SK-N-SH (cell line): ENCODE data around the gene KREMEN2. TPM values are rescaled to one million over a fixed set of nuclear protein-coding genes. Genes with fewer than 3 reads are reported as not detected.

Source experiments
- CTCF ChIA-PET: fragments of 300-600, 350-600 bp; formaldehyde crosslinking; extraction: SDS; loops from one replicate; lab custom pipeline; 2021; lab: Yijun Ruan, JAX
- POLR2A ChIA-PET: fragments of 350-600 bp; sonication (Branson Sonifier 250); formaldehyde crosslinking; extraction: SDS; loops from one replicate; lab custom pipeline; 2020; ENCODE audit warnings: antibody characterized with exemption, inconsistent platforms; lab: Yijun Ruan, JAX
- DNase-seq: peaks from one replicate; pipeline ENCODE4 v3.0.0; 2012
- H2AFZ ChIP-seq: fragments of 200-600 bp; sonication (generic); 2 replicates; pipeline ENCODE4 v1.8.1; 2016; ENCODE audit warnings: antibody characterized with exemption, mild to moderate bottlenecking, low read depth
- H3F3A ChIP-seq: fragments of 200-600 bp; sonication (generic); replicated peaks from 2 replicates; pipeline ENCODE3; 2016; ENCODE audit warnings: antibody characterized with exemption, mild to moderate bottlenecking; ENCODE audit not compliant: insufficient read depth
- H3K27ac ChIP-seq, 2 experiments: fragments of 200-500 bp in 1 of 2; fragments of 200-600 bp in 1 of 2; sonication (Bioruptor generic) in 1 of 2; sonication (generic), shearing (Covaris generic) in 1 of 2; 2 replicates each; pipeline versions ENCODE4 v1.5.1 to v1.6.1; 2014 to 2016; ENCODE audit warnings: low read depth in 2 of 2, inconsistent platforms in 1 of 2, low read length in 1 of 2, mild to moderate bottlenecking in 1 of 2, mixed read lengths in 1 of 2
- H3K27me3 ChIP-seq: fragments of 200-600 bp; sonication (generic), shearing (Covaris generic); 2 replicates; pipeline ENCODE4 v1.6.1; 2016; ENCODE audit warnings: mixed run types; ENCODE audit not compliant: insufficient read depth
- H3K36me3 ChIP-seq, 2 experiments: fragments of 200-500 bp in 1 of 2; fragments of 200-600 bp in 1 of 2; sonication (Bioruptor generic) in 1 of 2; sonication (generic) in 1 of 2; replicated peaks in 1 of 2; 2 replicates each; pipeline versions ENCODE3 to v1.5.1; 2014 to 2016; ENCODE audit warnings: low read length in 1 of 2, mild to moderate bottlenecking in 1 of 2; ENCODE audit not compliant: insufficient read depth in 2 of 2, control insufficient read depth in 1 of 2
- H3K4me1 ChIP-seq, 2 experiments: fragments of 200-500 bp in 1 of 2; fragments of 200-600 bp in 1 of 2; sonication (Bioruptor generic) in 1 of 2; sonication (generic), shearing (Covaris generic) in 1 of 2; 2 replicates each; pipeline versions ENCODE4 v1.5.1 to v1.6.1; 2014 to 2016; ENCODE audit warnings: low read depth in 1 of 2, low read length in 1 of 2, mixed run types in 1 of 2; ENCODE audit not compliant: insufficient read depth in 2 of 2, control insufficient read depth in 1 of 2
- H3K4me2 ChIP-seq: fragments of 200-600 bp; sonication (generic), shearing (Covaris generic); 2 replicates; pipeline ENCODE4 v1.6.1; 2017; ENCODE audit warnings: mixed run types
- H3K4me3 ChIP-seq, 2 experiments: fragments of 200-500 bp in 1 of 2; fragments of 200-600 bp in 1 of 2; sonication (Bioruptor generic) in 1 of 2; sonication (generic), shearing (Covaris generic) in 1 of 2; 2 replicates each; pipeline versions ENCODE4 v1.5.1 to v1.8.1; 2014 to 2016; ENCODE audit warnings: low read depth in 2 of 2, inconsistent platforms in 1 of 2, low read length in 1 of 2, mild to moderate bottlenecking in 1 of 2, mixed read lengths in 1 of 2, moderate library complexity in 1 of 2
- H3K79me2 ChIP-seq: fragments of 200-600 bp; sonication (generic); 2 replicates; pipeline ENCODE4 v1.8.1; 2017; ENCODE audit warnings: mild to moderate bottlenecking; ENCODE audit not compliant: insufficient read depth
- H3K9ac ChIP-seq: fragments of 200-600 bp; sonication (generic); 2 replicates; pipeline ENCODE4 v1.6.1; 2017; ENCODE audit warnings: mixed run types
- H3K9me2 ChIP-seq: fragments of 200-600 bp; sonication (generic); 2 replicates; pipeline ENCODE4 v1.6.1; 2017; ENCODE audit warnings: mixed run types
- H3K9me3 ChIP-seq: fragments of 200-600 bp; sonication (generic); 2 replicates; pipeline ENCODE4 v1.6.1; 2017; ENCODE audit warnings: mixed run types, mild to moderate bottlenecking, moderate library complexity
- H4K20me1 ChIP-seq: fragments of 200-600 bp; sonication (generic); 2 replicates; pipeline ENCODE4 v1.6.1; 2017; ENCODE audit warnings: mild to moderate bottlenecking, mixed run types; ENCODE audit not compliant: insufficient read depth
- CHD2 ChIP-seq: fragments of 150-350 bp; IDR thresholded peaks from 2 replicates; pipeline ENCODE4 v1.6.1; 2018; ENCODE audit warnings: low read length; ENCODE audit not compliant: partially characterized antibody
- ELF1 ChIP-seq: IDR thresholded peaks from 2 replicates; pipeline ENCODE4 v1.4.0; 2012
- EP300 ChIP-seq, 2 experiments: IDR thresholded peaks; 2 replicates each; pipeline versions ENCODE4 v1.4.0 to v1.6.1; 2012; ENCODE audit warnings: borderline replicate concordance in 1 of 2, low read depth in 1 of 2, low read length in 1 of 2
- FOXJ3 ChIP-seq: sonication (generic); formaldehyde crosslinking; IDR thresholded peaks from 2 replicates; pipeline ENCODE4 v1.5.1; 2020; ENCODE audit warnings: mild to moderate bottlenecking, missing genetic modification reagents
- FOXM1 ChIP-seq: IDR thresholded peaks from 2 replicates; pipeline ENCODE4 v1.4.0; 2012; ENCODE audit warnings: low read depth, mild to moderate bottlenecking
- GABPA ChIP-seq: IDR thresholded peaks from 2 replicates; pipeline ENCODE4 v1.4.0; 2012; ENCODE audit warnings: low read depth, mild to moderate bottlenecking
- GATA2 ChIP-seq: sonication (generic); formaldehyde crosslinking; IDR thresholded peaks from 2 replicates; pipeline ENCODE4 v1.5.0; 2020; ENCODE audit warnings: mild to moderate bottlenecking, missing genetic modification reagents
- JUND ChIP-seq: IDR thresholded peaks from 2 replicates; pipeline ENCODE4 v1.4.0; 2012
- MAX ChIP-seq: IDR thresholded peaks from 2 replicates; pipeline ENCODE4 v1.4.0; 2012; ENCODE audit warnings: low read depth
- MEF2A ChIP-seq: IDR thresholded peaks from 2 replicates; pipeline ENCODE4 v1.4.0; 2012; ENCODE audit warnings: low read depth, borderline replicate concordance
- MXI1 ChIP-seq: IDR thresholded peaks from 2 replicates; pipeline ENCODE4 v1.6.1; 2012; ENCODE audit warnings: mild to moderate bottlenecking, low read depth, low read length, improper control_type of control experiment
- NRF1 ChIP-seq: IDR thresholded peaks from 2 replicates; pipeline ENCODE4 v1.6.1; 2012; ENCODE audit warnings: low read depth, mild to moderate bottlenecking, low read length
- PBX3 ChIP-seq: IDR thresholded peaks from 2 replicates; pipeline ENCODE4; 2012
- POLR2AphosphoS5 ChIP-seq: IDR thresholded peaks from 2 replicates; pipeline ENCODE4 v1.6.1; 2012; ENCODE audit warnings: low read depth, low read length
- RCOR1 ChIP-seq: fragments of 150-350 bp; IDR thresholded peaks from 2 replicates; pipeline ENCODE4 v1.6.1; 2017; ENCODE audit warnings: antibody characterized with exemption, low read length
- RFX5 ChIP-seq: IDR thresholded peaks from 2 replicates; pipeline ENCODE4 v1.6.1; 2012; ENCODE audit warnings: mild to moderate bottlenecking, improper control_type of control experiment, low read length
- TCF12 ChIP-seq: IDR thresholded peaks from 2 replicates; pipeline ENCODE4 v1.4.0; 2012
- TEAD4 ChIP-seq: IDR thresholded peaks from 2 replicates; pipeline ENCODE4 v1.4.0; 2012; ENCODE audit warnings: mild to moderate bottlenecking, borderline replicate concordance; ENCODE audit not compliant: insufficient read depth
- ZBTB33 ChIP-seq: IDR thresholded peaks from 2 replicates; pipeline ENCODE4 v1.4.0; 2012; ENCODE audit warnings: low read depth, borderline replicate concordance
- WGBS: methylation state at CpG from one replicate; pipeline ENCODE4 v1.1.6; 2017; ENCODE audit warnings: low lambda C conversion rate; 5-methylcytosine and 5-hydroxymethylcytosine counted together
- polyA plus RNA-seq, 3 experiments: library from polyadenylated mRNA; depleted of rRNA; stranded (reverse); fragments of >200 nt; gene quantifications; 2 replicates each; pipeline ENCODE4 v1.2.3, GENCODE V29; 2012

KREMEN2 gene
- polyA plus RNA-seq, 1 of the 3 experiments (the other 2 are of a cell fraction), result 0.77 TPM

- peaks cover 6% of the 10 kb centered on the region for H3F3A ChIP-seq
- ChIA-PET POLR2A (interaction anchor here (1.4 kb wide), 1 partner anchor 20 kb away, joined by 4 read pairs; the partner anchor contains the start of gene PKMYT1), CTCF (interaction anchor here (1.4 to 1.9 kb wide), 2 partner anchors 19 to 31 kb away, joined by 4 to 6 read pairs; no protein-coding TSS in a partner anchor)
- no peak overlapping the region for H2AFZ ChIP-seq
- no peaks in the 10 kb centered on the region for H4K20me1 ChIP-seq
- no peak overlapping the region for H3K4me2 ChIP-seq
- TF ChIP-seq ZBTB33 (no peak), EP300 (IDR thresholded peaks at IDR 0.05; ENCODE audit: borderline replicate concordance in 1 of 2, low read depth in 1 of 2, low read length in 1 of 2) (no peak), JUND (no peak), RCOR1 (no peak), TEAD4 (no peak), CHD2 (no peak), PBX3 (no peak), MAX (no peak), RFX5 (no peak), FOXJ3 (CRISPR knock-in tag) (no peak), ELF1 (no peak), POLR2AphosphoS5 (no peak), MXI1 (no peak), NRF1 (no peak), MEF2A (no peak), GATA2 (no peak), FOXM1 (no peak), GABPA (no peak), TCF12 (no peak)
- H3K36me3 ChIP-seq, result no peaks in the 10 kb centered on the region
- no peak overlapping the region for H3K9ac ChIP-seq
- no peak overlapping the region for H3K4me3 ChIP-seq
- H3K79me2 ChIP-seq, result no peaks in the 10 kb centered on the region
- no peaks in the 10 kb centered on the region for H3K9me3 ChIP-seq
- no peaks in the 10 kb centered on the region for H3K9me2 ChIP-seq
- peaks cover 0 to 3% of the 10 kb centered on the region in 2 experiments; a peak in 1 of 4 replicates for H3K4me1 ChIP-seq
- no peaks in the 10 kb centered on the region for H3K27me3 ChIP-seq
- no peak overlapping the region for H3K27ac ChIP-seq
- no peak for DNase-seq
- 52% methylated on average over 2 of the region's 4 CpGs for WGBS
These were observed 36.5 kb downstream of the KREMEN2 start for GRCh38 chr16:3000540-3000939.
